NCI-H2171 treated with DMSO at 0.1 percent for 48 hours (cell line): Measurements from ENCODE around the gene SYF2.
"Not testable (repeated sequence)": the region's sequence is repeated elsewhere in the genome, so short reads cannot be mapped to it uniquely, and the experiment has no call there.

ENCODE experiments used
- DNase-seq: peaks from one replicate; lab custom pipeline; 2025; lab: John Stamatoyannopoulos, UW

The SYF2 gene

GRCh38 chr1:25246600-25247023 is 14.3 kb upstream of the SYF2 start:
- DNase-seq: no peak

- DNase-seq: no peak
Measured at GRCh38 chr1:25245809-25246599, 13.7 kb upstream of the SYF2 start.

DNA sequence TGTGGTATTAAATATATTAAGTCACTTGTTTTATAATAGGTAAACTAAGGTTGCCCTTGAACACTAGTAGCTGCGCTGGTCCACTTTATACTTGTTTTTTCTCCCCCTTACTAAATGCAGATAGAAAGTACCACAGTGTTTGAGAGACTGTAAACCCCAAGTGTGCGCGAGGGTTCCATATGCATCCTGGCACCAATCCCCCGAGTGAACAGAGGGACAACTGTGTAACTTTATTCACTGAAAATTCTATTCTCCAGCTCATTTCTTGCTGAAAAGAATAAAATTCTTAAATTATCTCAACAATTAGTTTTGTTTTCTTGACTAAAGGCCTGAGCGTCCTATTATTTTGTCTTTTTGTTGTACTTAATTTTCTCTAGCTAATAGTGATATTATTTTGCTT is 13.1 kb upstream of the SYF2 start:
- no peak for DNase-seq

GRCh38 chr1:25243907-25244306 is 11.6 kb upstream of the SYF2 start:
- no peak for DNase-seq

DNA sequence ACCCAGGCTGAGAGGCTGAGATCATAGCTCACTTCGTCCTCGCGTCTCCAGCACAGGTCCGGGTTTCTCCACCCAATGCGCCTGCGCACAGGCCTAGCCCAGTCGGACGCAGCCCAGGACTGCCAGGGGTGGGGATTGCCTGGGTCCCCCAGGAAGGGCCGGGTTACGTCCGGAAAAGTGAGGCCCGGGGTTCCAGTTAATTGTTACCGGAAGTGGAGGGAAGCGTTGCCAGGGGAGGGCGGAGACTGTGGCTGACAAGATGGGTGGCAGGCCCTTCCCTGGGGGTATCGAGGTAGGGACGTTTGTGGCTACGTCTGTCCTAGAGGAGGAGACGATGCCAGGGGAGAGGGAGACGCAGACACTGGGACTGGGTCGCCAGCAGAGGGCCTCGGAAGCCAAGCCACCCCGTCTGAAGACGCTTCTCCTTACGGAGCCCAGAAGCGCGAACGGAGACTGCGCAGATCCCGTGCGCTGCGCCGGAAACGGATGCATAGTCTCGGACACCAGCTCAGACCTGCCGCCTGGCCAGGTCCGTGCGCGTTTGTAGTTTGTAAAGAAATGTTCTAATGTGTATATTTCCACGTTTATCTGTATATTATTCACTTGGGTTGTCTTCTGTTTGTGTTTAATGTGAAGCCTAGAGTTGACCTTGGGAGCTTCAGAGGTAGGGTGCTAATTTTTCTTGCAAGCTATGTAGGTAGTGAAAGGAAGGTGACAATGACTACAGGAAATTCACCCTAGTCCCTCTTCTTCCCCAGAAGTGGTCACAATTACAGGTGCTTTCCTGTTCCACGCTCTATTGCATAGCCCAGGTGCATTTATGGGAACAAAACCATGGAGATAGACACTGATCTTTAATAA is 7.6 kb upstream of the SYF2 start:
- peak; percentile 98 for DNase-seq

GRCh38 chr1:25238046-25238445 is 5.7 kb upstream of the SYF2 start:
- no peak for DNase-seq

DNA sequence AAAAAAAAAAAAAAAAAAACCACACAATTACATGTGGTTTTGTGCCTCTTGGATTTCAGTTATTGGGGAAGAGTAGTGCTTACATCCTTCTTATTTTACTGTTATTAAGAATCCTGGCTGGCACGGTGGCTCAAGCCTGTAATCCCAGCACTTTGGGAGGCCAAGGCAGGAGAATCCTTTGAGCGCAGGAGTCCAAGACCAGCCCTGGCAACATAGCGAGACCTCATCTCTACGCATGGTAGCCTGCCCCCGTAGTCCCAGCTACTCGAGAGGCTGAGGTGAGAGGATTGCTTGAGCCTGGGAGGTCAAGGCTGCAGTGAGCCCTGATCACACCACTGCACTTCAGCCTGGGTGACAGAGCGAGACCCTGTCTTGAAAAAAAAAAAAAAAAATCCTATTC is 4.0 kb upstream of the SYF2 start:
- DNase-seq: not testable (repeated sequence)

DNA sequence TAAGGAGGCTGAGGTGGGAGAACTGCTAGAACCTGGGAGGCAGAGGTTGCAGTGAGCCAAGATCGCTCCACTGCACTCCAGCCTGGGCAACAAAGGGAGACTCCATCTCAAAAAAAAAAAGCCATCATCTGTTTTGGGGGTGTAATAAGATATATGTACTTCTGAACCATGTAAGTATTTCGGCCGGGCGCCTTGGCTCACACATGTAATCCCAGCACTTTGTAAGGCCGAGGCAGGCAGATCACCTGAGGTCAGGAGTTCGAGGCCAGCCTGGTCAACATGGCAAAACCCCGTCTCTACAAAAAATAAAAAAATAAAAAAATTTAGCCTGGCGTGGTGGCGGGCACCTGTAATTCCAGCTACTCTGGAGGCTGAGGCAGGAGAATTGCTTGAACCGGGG is 3.1 kb upstream of the SYF2 start:
- not testable (repeated sequence) for DNase-seq

DNA sequence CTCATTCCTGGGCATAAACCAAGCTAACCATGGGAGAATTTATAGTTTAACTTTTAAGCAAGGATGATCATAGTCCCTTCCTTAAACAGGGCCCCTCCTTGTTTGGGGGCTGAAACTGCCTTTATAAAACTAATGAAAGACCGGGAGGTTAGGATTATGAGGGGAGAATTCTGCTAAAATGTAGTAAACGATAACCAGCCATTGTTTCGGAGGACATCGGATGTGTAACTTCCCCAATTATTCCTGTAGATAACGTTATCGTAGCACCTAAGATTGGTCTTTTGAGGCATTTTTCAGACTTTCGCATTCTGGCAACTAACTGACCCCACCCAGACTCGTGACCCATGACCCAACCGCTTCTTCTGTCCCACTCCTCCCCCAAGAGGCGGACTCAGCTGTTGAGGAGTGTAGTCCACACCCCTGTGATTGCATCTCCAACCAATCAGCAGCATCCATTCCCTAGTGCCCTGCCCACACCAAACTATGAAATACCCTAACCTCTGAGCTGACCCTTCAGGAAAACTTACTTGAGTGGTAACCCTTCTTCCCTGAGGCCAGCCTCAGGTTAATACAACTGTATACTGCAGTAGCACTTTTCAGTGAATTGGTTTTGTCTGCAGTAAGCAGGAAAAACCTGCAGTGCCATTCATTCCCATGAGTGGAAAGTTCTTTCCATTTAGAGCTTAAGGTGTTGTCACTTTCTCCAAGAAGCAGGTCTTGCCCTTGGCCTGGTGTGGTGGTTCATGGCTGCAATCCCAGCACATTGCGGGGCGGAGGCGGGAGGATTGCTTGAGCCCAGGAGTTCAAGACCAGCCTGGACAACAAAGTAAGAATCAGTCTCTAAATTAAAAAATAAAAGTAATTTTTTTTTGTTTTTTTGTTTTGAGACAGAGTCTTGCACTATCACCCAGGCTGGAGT is 823 bp upstream of the SYF2 start:
- DNase-seq: peak; percentile 52

- no peak for DNase-seq
Measured at GRCh38 chr1:25223471-25223870, 8.8 kb downstream of the SYF2 start.

DNA sequence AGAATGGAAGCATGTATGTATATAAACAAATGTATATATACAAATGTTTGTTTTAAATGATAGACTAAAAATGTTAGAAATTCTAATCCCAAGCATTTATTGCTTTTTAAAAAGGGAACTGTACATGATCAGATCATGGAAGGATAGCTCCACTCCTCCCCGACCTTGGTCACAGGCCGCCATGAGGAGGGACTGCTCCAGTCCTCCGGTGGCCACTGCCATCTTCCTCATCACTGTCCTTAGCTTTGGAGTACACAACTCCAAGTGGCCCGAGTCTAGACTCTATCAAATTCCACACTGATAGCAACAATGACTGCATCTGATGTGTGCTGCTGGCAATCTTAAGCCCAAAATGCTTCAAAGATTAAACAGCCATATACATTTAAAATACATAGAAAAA is 9.7 kb downstream of the SYF2 start:
- no peak for DNase-seq

- no peak for DNase-seq
Measured at GRCh38 chr1:25220666-25221065, 11.6 kb downstream of the SYF2 start.

- DNase-seq: no peak
Measured at GRCh38 chr1:25219661-25220251, 12.5 kb downstream of the SYF2 start.

- no peak for DNase-seq
Measured at GRCh38 chr1:25217598-25218232, 14.6 kb downstream of the SYF2 start.

DNA sequence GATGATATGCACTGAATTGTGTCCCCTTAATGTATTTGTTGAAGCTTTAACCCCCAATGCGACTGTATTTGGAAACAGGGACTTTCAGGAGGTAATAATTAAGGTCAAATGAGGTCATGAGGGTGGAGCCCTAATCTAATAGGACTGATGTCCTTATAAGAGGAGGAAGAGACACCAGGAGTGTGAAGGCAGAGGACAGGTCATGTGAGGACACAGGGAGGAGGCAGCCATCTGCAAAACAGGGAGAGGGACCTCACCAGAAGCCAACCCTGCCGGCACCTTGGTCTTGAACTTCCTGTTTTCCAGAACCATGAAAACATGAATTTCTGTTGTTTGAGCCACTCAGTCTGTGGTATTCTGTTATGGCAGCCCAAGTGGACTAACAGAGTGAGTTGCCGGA is 15.3 kb downstream of the SYF2 start:
- DNase-seq: no peak

GRCh38 chr1:25216123-25216522 is 16.2 kb downstream of the SYF2 start:
- DNase-seq: no peak

DNA sequence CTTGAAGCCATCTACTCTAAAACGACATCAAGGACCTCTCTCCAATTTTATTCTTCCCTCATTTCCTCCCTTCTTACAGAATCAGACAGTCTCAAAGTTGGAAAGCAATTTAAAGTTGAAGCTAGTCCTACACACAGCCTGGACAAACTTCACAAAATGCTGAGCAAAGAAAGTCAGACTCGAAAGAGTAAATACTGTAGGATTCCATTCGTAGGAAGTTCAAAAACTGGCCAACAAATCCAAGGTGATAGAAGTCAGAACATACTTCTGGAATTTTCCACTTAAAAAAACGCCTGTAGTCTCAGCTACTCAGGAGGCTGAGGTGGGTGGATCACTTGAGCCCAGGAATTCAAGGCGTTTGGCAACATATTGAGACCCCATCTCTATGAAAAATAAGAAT is 19.6 kb downstream of the SYF2 start:
- DNase-seq: no peak

GRCh38 chr1:25210728-25211127 is 21.6 kb downstream of the SYF2 start:
- DNase-seq: no peak

GRCh38 chr1:25209516-25209915 is 22.8 kb downstream of the SYF2 start:
- no peak for DNase-seq

DNA sequence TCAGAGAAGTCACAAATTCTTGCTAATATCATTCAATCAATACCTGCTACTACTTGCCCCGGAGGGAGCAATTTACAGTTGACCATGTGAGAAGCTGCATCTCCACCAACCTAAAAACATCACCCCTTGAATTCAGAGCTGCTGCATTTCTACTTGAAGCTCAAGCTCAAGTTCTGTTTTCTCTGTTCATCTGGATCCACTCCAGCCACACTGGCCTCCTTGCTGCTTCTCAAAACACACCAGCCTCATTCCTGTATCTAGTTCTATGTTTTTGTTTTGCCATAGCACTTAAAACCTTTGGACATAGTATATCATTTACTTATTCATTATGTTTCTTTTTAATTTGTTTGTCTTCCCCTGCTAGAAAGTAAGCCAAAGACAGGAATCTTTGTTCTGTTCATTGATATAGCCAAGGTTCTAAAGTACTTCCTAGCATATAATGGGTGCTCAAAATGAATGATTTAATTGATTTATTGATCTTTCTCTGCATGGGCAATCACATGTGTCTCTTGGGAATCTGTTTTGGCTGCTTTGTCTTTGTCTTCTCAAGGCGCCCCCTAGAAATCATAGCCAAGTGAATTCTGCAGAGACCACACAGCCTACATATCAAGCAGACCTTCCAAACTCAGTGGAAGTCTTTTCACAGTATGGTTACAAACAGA is 23.6 kb downstream of the SYF2 start:
- DNase-seq: no peak

DNA sequence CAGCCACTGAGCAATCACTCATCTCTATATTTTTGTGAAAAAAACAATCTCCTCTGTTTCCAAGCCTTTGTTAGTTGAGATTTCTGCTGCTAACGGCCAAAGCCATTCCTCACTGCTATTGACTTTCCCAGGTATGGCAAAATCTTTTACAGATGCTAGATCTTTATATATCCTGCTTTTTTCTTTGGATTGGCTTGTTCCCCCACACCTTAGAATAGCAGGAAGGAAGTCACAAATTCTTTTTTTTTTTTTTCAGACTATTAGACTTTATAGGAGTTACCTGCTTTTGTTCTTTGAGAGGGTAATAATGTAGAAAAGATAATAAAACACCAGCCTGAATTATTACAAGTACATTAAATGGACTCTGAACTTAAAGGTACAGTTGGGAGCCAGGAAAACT is 24.2 kb downstream of the SYF2 start:
- DNase-seq: no peak
